ENCODE measurements around the gene ZNF234.
"Not testable (repeated sequence)": the region's sequence is repeated elsewhere in the genome, so short reads cannot be mapped to it uniquely, and the experiment has no call there.

ZNF234 gene

DNA sequence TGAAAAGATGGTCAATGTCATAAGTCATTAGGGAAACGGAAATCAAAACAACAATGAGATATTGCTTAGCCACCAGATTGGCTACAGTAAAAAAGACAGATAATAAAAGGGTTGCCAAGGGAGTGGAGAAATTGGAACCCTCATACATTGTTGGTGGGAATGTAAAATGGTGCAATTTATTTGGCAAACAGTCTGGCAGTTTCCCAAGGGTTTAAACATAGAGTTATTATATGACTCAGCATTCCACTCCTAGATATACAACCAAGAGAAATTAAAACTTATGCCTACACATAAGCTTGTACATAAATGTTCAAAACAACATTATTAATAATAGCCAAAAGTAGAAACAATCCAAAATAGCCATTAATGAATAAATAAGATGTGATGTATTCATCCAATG, 61.1 kb downstream of the ZNF234 start:
- no peaks in the 10 kb centered on the region for H3K9me3 ChIP-seq (ENCODE audit: insufficient read depth, low read depth, low read length)
- no peaks in the 10 kb centered on the region for H3K9me2 ChIP-seq (replicated peaks; ENCODE audit: low read depth, low read length)
- no peak overlapping the region for H3K4me3 ChIP-seq (ENCODE audit: low read length, poor library complexity, severe bottlenecking)
- H3F3A ChIP-seq (ENCODE audit: low read depth) = no peaks in the 10 kb centered on the region
- H3K36me3 ChIP-seq (ENCODE audit: insufficient read depth, low read length) = no peaks in the 10 kb centered on the region
- no peak overlapping the region for H3K4me2 ChIP-seq (ENCODE audit: low read depth, low read length, poor library complexity, severe bottlenecking)
- H4K20me1 ChIP-seq (ENCODE audit: insufficient read depth, low read length, poor library complexity, severe bottlenecking) = no peaks in the 10 kb centered on the region
- TF ChIP-seq CTCF (conservative IDR thresholded peaks at IDR 0.05; ENCODE audit: low read length) (no peak), EZH2phosphoT487 (IDR thresholded peaks at IDR 0.05; ENCODE audit: borderline replicate concordance) (no peak)
- no peaks in the 10 kb centered on the region for H3K79me2 ChIP-seq (ENCODE audit: insufficient read depth, low read length)
- no peak overlapping the region for H2AFZ ChIP-seq (ENCODE audit: low read length)
- peaks cover 64% of the 10 kb centered on the region for H3K27me3 ChIP-seq (ENCODE audit: insufficient read depth, low read length, poor library complexity, severe bottlenecking)
- no peaks in the 10 kb centered on the region for H3K4me1 ChIP-seq (ENCODE audit: insufficient read depth, low read length, poor library complexity, severe bottlenecking)
- H3K9ac ChIP-seq (ENCODE audit: low read depth, low read length, poor library complexity, severe bottlenecking) = no peak overlapping the region

DNA sequence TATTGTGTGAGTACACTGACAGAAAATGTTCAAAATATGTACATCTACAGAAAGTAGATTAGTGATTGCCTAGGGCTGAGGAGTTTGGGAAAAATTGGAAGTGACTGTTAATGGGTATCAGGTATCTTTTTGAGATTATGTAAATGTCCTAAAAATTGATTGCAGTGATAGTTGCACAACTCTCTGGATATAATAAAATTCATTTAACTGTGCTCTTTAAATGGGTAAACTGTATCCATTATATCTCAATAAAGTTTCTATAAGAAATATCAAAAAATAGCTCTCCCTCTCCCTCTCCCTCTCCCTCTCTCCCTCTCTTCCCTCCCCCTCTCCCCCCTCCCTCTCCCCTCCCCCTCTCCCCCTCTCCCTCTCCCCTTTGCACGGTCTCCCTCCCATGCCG, 61.6 kb downstream of the ZNF234 start:
- no peaks in the 10 kb centered on the region for H3K9me3 ChIP-seq (ENCODE audit: insufficient read depth, low read depth, low read length)
- H3K9me2 ChIP-seq (replicated peaks; ENCODE audit: low read depth, low read length) = no peaks in the 10 kb centered on the region
- no peaks in the 10 kb centered on the region for H3F3A ChIP-seq (ENCODE audit: low read depth)
- H3K4me1 ChIP-seq (ENCODE audit: insufficient read depth, low read length, poor library complexity, severe bottlenecking) = peaks cover under 1% of the 10 kb centered on the region
- no peak overlapping the region for H3K9ac ChIP-seq (ENCODE audit: low read depth, low read length, poor library complexity, severe bottlenecking)
- H3K4me3 ChIP-seq (ENCODE audit: low read length, poor library complexity, severe bottlenecking) = no peak overlapping the region
- no peak for TF ChIP-seq CTCF (conservative IDR thresholded peaks at IDR 0.05; ENCODE audit: low read length)
- H3K79me2 ChIP-seq (ENCODE audit: insufficient read depth, low read length) = no peaks in the 10 kb centered on the region
- H3K27me3 ChIP-seq (ENCODE audit: insufficient read depth, low read length, poor library complexity, severe bottlenecking) = peaks cover 61% of the 10 kb centered on the region
- no peaks in the 10 kb centered on the region for H3K36me3 ChIP-seq (ENCODE audit: insufficient read depth, low read length)
- H4K20me1 ChIP-seq (ENCODE audit: insufficient read depth, low read length, poor library complexity, severe bottlenecking) = no peaks in the 10 kb centered on the region
- H3K4me2 ChIP-seq (ENCODE audit: low read depth, low read length, poor library complexity, severe bottlenecking) = no peak overlapping the region
- no peak overlapping the region for H2AFZ ChIP-seq (ENCODE audit: low read length)

DNA sequence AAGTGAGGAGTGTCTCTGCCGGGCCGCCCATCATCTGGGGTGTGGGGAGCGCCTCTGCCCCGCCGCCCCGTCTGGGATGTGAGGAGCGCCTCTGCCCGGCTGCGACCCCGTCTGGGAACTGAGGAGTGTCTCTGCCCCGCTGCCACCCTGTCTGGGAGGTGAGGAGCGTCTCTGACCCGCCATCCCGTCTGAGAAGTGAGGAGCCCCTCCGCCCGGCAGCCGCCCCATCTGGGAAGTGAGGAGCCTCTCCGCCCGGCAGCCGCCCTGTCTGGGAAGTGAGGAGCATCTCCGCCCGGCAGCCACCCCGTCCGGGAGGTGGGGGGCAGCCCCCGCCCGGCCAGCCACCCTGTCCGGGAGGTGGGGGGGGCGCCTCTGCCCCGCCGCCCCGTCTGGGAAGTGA, 62.5 kb downstream of the ZNF234 start:
- H3K79me2 ChIP-seq (ENCODE audit: insufficient read depth, low read length); H2AFZ ChIP-seq (ENCODE audit: low read length); H3K9ac ChIP-seq (ENCODE audit: low read depth, low read length, poor library complexity, severe bottlenecking); H3K9me3 ChIP-seq (ENCODE audit: insufficient read depth, low read depth, low read length); H3K4me1 ChIP-seq (ENCODE audit: insufficient read depth, low read length, poor library complexity, severe bottlenecking); H3K36me3 ChIP-seq (ENCODE audit: insufficient read depth, low read length); H3F3A ChIP-seq (ENCODE audit: low read depth); H4K20me1 ChIP-seq (ENCODE audit: insufficient read depth, low read length, poor library complexity, severe bottlenecking); H3K9me2 ChIP-seq (replicated peaks; ENCODE audit: low read depth, low read length); H3K4me2 ChIP-seq (ENCODE audit: low read depth, low read length, poor library complexity, severe bottlenecking); H3K4me3 ChIP-seq (ENCODE audit: low read length, poor library complexity, severe bottlenecking): not testable (repeated sequence)
- H3K27me3 ChIP-seq (ENCODE audit: insufficient read depth, low read length, poor library complexity, severe bottlenecking) = peaks cover 69% of the 10 kb centered on the region

DNA sequence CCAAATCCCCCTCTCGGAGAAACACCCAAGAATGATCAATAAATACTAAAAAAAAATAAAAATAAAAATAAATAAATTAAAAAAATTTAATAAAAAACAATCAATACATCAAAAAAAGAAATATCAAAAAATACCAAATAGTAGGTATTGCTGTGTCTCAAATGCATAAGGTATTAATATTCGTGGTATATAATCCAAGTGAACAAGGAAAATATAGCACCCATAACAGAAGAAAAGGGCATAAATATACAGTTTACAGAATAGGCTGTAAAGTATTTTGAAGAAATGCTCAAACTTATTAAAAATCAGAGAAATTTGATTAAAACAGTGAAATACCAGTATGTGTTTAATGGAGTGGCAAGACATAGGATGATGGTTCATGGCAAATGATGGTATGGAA, 63.4 kb downstream of the ZNF234 start:
- Histone ChIP-seq H3K4me1 (ENCODE audit: insufficient read depth, low read length, poor library complexity, severe bottlenecking) (peaks cover 8% of the 10 kb centered on the region), H3K9me3 (ENCODE audit: insufficient read depth, low read depth, low read length) (no peaks in the 10 kb centered on the region), H3K9ac (ENCODE audit: low read depth, low read length, poor library complexity, severe bottlenecking) (no peak overlapping the region), H3F3A (ENCODE audit: low read depth) (no peaks in the 10 kb centered on the region), H3K4me2 (ENCODE audit: low read depth, low read length, poor library complexity, severe bottlenecking) (no peak overlapping the region), H3K36me3 (ENCODE audit: insufficient read depth, low read length) (no peaks in the 10 kb centered on the region), H3K27me3 (ENCODE audit: insufficient read depth, low read length, poor library complexity, severe bottlenecking) (peaks cover 65% of the 10 kb centered on the region), H3K4me3 (ENCODE audit: low read length, poor library complexity, severe bottlenecking) (no peak overlapping the region), H3K79me2 (ENCODE audit: insufficient read depth, low read length) (no peaks in the 10 kb centered on the region), H4K20me1 (ENCODE audit: insufficient read depth, low read length, poor library complexity, severe bottlenecking) (no peaks in the 10 kb centered on the region), H2AFZ (ENCODE audit: low read length) (no peak overlapping the region), H3K9me2 (replicated peaks; ENCODE audit: low read depth, low read length) (no peaks in the 10 kb centered on the region)
- no peak for TF ChIP-seq CTCF (conservative IDR thresholded peaks at IDR 0.05; ENCODE audit: low read length)
